Mucosa of rectum (tissue), 2 donors: ENCODE results near the gene OR2V2.
A peak's percentile ranks its signal among the peaks of the same experiment; 100 is the strongest.

Experiments
- H3K27ac ChIP-seq, 2 donors: one replicate each; pipeline ENCODE4 v1.7.0; 2013; ENCODE audit warnings: inconsistent platforms in 2 of 2, low read depth in 2 of 2, low read length in 2 of 2
- H3K27me3 ChIP-seq, 2 donors: one replicate each; pipeline ENCODE4 v1.7.0; 2013; ENCODE audit warnings: low read length in 2 of 2; ENCODE audit not compliant: control insufficient read depth in 2 of 2, insufficient read depth in 2 of 2
- H3K36me3 ChIP-seq, 2 donors: one replicate each; pipeline ENCODE4 v1.7.0; 2013; ENCODE audit warnings: low read length in 2 of 2; ENCODE audit not compliant: control insufficient read depth in 2 of 2, insufficient read depth in 2 of 2
- H3K4me1 ChIP-seq, 2 donors: one replicate each; pipeline ENCODE4 v1.7.0; 2013; ENCODE audit warnings: low read length in 2 of 2, mild to moderate bottlenecking in 1 of 2; ENCODE audit not compliant: control insufficient read depth in 2 of 2, insufficient read depth in 2 of 2
- H3K4me3 ChIP-seq, 2 donors: one replicate each; pipeline ENCODE4 v1.7.0; 2013; ENCODE audit warnings: low read length in 2 of 2
- H3K9ac ChIP-seq, 2 donors: one replicate each; pipeline ENCODE4 v1.7.0; 2013; ENCODE audit warnings: low read length in 2 of 2, low read depth in 1 of 2, mild to moderate bottlenecking in 1 of 2
- H3K9me3 ChIP-seq, 2 donors: one replicate each; pipeline ENCODE4 v1.7.0; 2013; ENCODE audit warnings: low read length in 2 of 2; ENCODE audit not compliant: control insufficient read depth in 2 of 2
- donor health status: healthy.
- donor health status: Normal muscosa, but diverticular disease.

The OR2V2 gene

GRCh38 chr5:181198106-181198685 lies 50.8 kb downstream of the OR2V2 start:
- Histone ChIP-seq H3K9ac (no peak overlapping the region), H3K36me3 (no peaks in the 10 kb centered on the region), H3K4me1 (peaks cover 0 to 12% of the 10 kb centered on the region in 2 donors), H3K4me3 (no peak overlapping the region), H3K9me3 (no peaks in the 10 kb centered on the region), H3K27me3 (no peaks in the 10 kb centered on the region), H3K27ac (no peak overlapping the region)

DNA sequence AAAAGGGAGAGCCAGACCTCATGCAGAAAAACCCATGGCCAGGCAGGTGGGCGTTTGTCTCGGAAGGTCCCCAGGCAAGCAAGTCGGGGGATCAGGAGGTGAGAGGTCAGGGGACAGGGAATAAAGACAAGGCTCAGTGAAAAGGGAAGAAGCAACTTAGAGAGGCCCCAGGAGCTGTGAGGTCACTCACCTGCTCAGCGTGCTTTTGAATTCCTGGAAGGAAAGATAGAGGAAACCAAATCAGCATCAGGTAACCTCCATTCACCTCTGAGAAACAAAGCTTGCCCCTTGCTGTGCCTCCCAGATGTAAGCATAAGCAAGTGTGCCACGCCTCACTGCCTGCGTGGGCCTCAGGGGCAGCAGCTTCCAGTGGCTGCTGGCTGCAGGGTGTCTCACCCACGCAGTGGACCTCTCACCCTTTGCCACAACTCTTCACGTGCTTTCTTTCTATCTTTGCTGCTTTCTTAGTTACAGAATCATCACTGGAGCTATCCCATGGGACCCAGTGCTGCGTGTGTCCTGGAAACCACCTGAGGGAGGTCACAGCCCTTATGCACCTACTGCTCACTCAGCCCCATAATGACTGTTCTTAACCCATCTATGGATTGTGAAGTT lies 51.6 kb downstream of the OR2V2 start:
- Histone ChIP-seq H3K9ac (no peak overlapping the region), H3K9me3 (no peaks in the 10 kb centered on the region), H3K4me3 (no peak overlapping the region), H3K27ac (no peak overlapping the region), H3K4me1 (peaks cover 0 to 16% of the 10 kb centered on the region in 2 donors), H3K36me3 (no peaks in the 10 kb centered on the region), H3K27me3 (peaks cover 0 to 3% of the 10 kb centered on the region in 2 donors)

DNA sequence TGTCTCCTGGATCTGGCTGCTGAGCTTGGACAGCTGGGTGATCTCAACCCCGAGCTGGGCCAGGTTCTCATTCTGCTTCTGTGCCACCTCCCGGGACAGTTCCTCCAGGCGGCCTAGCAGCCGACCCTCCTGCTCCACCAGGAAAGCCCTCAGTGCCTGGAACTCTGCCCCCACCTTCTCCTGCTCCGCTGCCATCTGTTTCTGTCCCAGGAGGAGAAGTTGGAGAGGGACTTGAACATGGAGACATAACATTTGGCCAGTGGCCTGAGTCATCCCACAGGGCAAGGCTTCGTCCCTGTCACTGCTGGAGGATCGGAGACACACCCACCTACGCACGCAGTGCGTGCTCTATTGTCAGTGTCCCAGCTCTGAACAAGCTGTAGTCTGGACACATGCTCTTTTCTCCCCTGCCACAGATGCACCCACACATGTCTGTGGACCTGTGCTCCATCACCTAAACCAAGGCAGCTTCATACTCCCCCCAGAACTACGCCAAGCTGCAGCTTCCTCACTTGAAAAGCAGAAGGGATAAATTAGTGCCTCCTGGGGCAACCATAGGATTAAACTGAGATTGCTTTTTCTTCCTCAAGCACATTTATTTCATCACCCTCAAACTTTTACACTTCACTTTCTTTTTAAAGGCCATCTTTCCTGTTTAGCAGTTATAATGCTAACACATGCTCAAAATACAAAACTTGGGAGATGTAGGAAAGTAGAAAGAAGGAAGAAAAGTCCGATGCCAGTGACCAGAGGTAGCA lies 52.7 kb downstream of the OR2V2 start:
- Histone ChIP-seq H3K4me1 (peaks cover 4 to 20% of the 10 kb centered on the region in 2 donors), H3K4me3 (no peak overlapping the region), H3K9me3 (no peaks in the 10 kb centered on the region), H3K27me3 (peaks cover 0 to 3% of the 10 kb centered on the region in 2 donors), H3K36me3 (no peaks in the 10 kb centered on the region), H3K27ac (no peak overlapping the region), H3K9ac (no peak overlapping the region)

DNA sequence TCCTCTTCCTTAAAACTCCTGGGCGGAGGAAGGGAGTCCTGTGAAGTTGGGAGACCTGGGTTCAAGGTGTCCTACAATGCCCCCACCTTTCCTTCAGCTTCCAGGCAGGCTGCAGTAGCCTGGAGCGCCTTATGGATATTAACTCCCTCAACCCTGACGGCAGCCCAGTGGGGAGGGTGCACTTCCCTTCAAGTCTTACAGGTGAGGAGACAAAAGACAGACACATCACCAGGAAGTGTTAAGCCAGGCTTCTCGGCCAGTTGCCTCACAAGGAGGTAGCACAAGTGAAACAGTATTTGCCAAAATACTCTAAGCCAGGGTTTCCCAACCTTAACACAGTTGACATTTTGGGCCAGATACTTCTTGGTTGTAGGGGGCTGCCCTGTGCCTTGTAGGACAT lies 53.4 kb downstream of the OR2V2 start:
- Histone ChIP-seq H3K27me3 (peaks cover 0 to 4% of the 10 kb centered on the region in 2 donors), H3K27ac (no peak overlapping the region), H3K9ac (no peak overlapping the region), H3K36me3 (no peaks in the 10 kb centered on the region), H3K4me1 (peaks cover 9 to 26% of the 10 kb centered on the region in 2 donors), H3K4me3 (no peak overlapping the region), H3K9me3 (no peaks in the 10 kb centered on the region)

DNA sequence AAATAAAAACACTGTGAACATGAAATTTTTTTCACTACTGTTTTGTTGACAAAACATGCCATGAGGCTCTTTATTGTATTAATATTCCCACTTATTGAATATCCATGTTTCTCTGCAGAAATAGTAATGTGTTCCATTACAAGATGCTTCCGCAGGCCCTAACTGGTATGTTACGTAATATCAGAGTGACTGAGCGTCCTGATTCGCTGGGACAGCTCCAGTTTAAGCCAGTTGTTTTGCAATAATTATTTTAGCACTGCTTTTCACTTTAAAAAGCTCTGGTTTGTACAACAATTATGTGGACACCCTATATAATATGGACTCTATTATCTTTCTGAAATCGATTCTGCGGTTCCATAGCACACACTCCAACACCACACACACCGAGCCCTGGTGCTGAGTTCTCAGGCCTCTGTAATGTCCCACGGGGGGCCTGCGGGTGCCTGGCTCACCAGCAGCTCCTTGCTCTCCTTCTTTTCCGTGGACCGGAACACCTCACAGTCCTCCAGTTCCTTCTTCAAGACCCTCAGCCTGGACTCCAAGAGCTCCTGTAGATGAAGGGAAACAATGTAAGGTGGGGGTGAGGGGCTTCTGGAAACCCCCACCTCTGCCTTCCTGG lies 55.8 kb downstream of the OR2V2 start:
- no peaks in the 10 kb centered on the region for H3K9me3 ChIP-seq
- H3K4me3 ChIP-seq = no peak overlapping the region
- peak overlapping the region in 1 of 2 donors; percentile 16 for H3K27ac ChIP-seq
- no peaks in the 10 kb centered on the region for H3K36me3 ChIP-seq
- H3K27me3 ChIP-seq = peaks cover 0 to 7% of the 10 kb centered on the region in 2 donors
- H3K4me1 ChIP-seq = peaks cover 17 to 33% of the 10 kb centered on the region in 2 donors
- no peak overlapping the region for H3K9ac ChIP-seq

DNA sequence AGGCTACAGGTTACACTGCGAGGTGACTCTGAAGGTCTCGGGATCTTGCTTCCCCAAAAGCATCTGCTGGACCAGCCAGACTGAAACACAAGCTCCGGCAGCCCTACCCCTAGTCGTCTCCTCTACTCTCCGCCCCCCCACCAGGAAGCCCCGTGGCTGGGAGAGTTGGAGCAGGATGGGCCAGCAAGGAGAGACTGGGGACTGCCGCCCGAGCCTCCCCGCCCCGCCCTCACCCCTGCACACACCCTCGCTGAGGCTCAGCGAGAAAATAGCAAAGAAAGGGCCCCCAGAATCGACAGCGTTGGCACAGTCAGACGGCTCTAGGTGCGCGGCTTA lies 56.4 kb downstream of the OR2V2 start:
- H3K36me3 ChIP-seq = no peaks in the 10 kb centered on the region
- peaks cover 17 to 33% of the 10 kb centered on the region in 2 donors for H3K4me1 ChIP-seq
- H3K4me3 ChIP-seq = peak overlapping the region; percentile 35 to 58
- H3K9ac ChIP-seq = peak overlapping the region in 1 of 2 donors; percentile 41
- no peaks in the 10 kb centered on the region for H3K9me3 ChIP-seq
- peaks cover 0 to 7% of the 10 kb centered on the region in 2 donors for H3K27me3 ChIP-seq
- H3K27ac ChIP-seq = peak overlapping the region in 1 of 2 donors; percentile 16

DNA sequence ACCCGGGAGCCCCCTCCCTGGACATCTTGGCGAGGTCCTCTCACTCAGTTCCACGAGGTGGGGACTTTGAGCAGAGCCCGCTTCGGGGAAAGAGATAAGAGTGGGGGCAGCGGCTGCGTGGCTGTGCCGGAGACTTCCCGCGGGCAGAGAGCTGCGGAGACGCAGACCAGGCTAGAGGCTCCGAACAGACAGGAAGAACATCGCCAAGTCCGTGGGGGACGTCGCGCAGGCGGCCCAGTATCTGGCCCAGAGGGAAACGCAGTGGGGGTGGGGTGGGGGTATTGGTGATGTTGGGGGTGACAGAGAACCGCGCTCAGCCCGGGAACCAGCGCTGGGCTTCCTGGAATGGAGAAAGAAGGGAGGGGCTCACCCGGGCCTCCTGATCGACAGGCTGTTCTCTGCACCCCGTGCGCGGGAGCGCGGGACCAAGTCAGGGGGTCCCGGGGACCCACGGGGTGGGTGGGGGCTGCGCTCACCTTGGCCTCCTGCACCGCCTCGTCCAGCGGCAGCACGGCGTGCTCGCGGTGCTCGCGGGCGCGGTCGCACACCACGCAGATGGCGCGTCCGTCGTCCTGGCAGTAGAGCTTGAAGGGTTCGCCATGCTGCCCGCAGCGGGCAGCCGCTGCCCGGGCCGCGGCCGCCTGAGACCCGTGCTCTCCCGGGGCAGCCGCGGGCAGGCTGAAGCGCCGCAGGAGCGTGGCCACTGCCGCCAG lies 56.9 kb downstream of the OR2V2 start:
- Histone ChIP-seq H3K4me3 (peak overlapping the region; percentile 35 to 58), H3K4me1 (peaks cover 17 to 33% of the 10 kb centered on the region in 2 donors), H3K27me3 (peaks cover 0 to 7% of the 10 kb centered on the region in 2 donors), H3K9me3 (no peaks in the 10 kb centered on the region), H3K9ac (peak overlapping the region in 1 of 2 donors; percentile 60), H3K36me3 (no peaks in the 10 kb centered on the region), H3K27ac (peak overlapping the region in 1 of 2 donors; percentile 16)

GRCh38 chr5:181204826-181205760 lies 57.7 kb downstream of the OR2V2 start, which contains the start of gene TRIM7:
Gene TRIM7 (minus strand): TSS chr5:181205196. CDS start chr5:181205110, 86 bp downstream.
- H3K27ac ChIP-seq = peak within 1 kb of the TSS in 1 of 2 donors; percentile 16
- peak within 1 kb of the TSS; percentile 58 to 79 for H3K4me3 ChIP-seq
- H3K36me3 ChIP-seq = no peaks in the 10 kb centered on the region
- H3K9ac ChIP-seq = peak within 1 kb of the TSS; percentile 20 to 60
- H3K4me1 ChIP-seq = peaks cover 17 to 33% of the 10 kb centered on the region in 2 donors
- H3K27me3 ChIP-seq = peaks cover 0 to 7% of the 10 kb centered on the region in 2 donors
- H3K9me3 ChIP-seq = no peaks in the 10 kb centered on the region
